ENCODE data around the gene EFCAB5.
"Not testable (repeated sequence)": the region's sequence is repeated elsewhere in the genome, so short reads cannot be mapped to it uniquely, and the experiment has no call there.

The EFCAB5 gene

DNA sequence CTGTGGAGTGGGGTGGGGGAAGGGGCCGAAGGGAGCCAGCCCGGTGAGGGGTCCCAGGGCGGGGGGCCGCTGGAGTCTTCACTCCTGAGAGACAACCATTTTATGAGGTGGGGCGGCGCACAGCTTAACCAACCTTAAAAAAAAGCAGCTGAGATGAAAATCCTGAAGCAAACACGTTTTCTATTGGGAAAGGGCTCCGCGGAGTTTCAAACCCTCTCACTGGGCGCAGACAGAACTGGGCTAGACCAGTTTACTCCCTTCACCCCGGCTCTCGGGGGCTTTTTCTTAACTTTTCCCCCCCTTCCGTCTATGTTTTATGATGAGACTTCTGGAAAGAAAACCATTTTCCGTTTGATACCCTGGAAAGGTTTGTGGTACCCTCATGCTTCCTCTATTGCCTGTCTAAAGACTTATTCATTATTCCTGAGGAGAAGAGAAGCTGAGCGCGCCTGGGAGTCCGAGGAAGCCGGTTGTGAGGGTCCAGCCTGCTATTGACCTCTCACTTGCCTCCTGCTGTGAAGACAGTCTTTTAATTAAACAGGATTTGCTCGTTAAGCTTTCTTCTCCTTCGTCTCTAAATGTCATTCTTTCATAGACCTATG lies 10.9 kb upstream of the EFCAB5 start:
- H3K36me3 Mint-ChIP-seq (ENCODE audit: low read depth): no peaks in the 10 kb centered on the region
- no peaks in the 10 kb centered on the region for H3K9me3 Mint-ChIP-seq
- H3K27ac Mint-ChIP-seq: no peak overlapping the region
- no peaks in the 10 kb centered on the region for H3K27me3 Mint-ChIP-seq (ENCODE audit: low read depth)
- no peak overlapping the region for H3K4me3 Mint-ChIP-seq
- peaks cover 16% of the 10 kb centered on the region for H3K4me1 Mint-ChIP-seq
- no peak for TF ChIP-seq CTCF (IDR thresholded peaks at IDR 0.05; ENCODE audit: unreplicated experiment in 3 of 3)

- Mint-ChIP-seq H3K4me1 (peaks cover 15% of the 10 kb centered on the region), H3K27me3 (ENCODE audit: low read depth) (no peaks in the 10 kb centered on the region), H3K27ac (no peak overlapping the region), H3K9me3 (no peaks in the 10 kb centered on the region), H3K36me3 (ENCODE audit: low read depth) (no peaks in the 10 kb centered on the region), H3K4me3 (no peak overlapping the region)
- TF ChIP-seq CTCF (IDR thresholded peaks at IDR 0.05; ENCODE audit: unreplicated experiment in 3 of 3): peak; percentile 89 to 94 (median 91)
Observed at GRCh38 chr17:29931231-29931932, 10.1 kb upstream of the EFCAB5 start.

DNA sequence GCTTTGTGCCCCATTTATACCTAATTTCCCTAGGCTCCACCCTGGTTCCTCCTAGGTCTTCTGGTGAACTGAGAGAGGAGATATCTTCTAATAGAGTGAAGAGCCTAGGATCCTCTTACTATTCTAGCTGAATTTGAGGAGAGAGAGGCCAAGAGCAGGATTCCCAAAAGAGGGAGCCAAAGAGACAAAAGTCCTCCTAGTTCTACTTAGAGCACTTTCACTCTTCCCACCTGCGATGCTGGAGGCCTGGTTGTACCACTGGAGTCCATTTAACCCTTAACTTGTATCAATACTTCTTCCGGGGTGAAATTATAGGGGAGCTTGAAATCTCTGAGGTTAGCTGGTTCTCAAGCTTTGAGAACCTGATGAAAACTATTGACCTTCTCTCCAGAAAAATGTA lies 8.1 kb upstream of the EFCAB5 start:
- Mint-ChIP-seq H3K36me3 (ENCODE audit: low read depth) (no peaks in the 10 kb centered on the region), H3K27ac (no peak overlapping the region), H3K9me3 (no peaks in the 10 kb centered on the region), H3K4me1 (no peaks in the 10 kb centered on the region), H3K4me3 (no peak overlapping the region), H3K27me3 (ENCODE audit: low read depth) (no peaks in the 10 kb centered on the region)
- TF ChIP-seq CTCF (IDR thresholded peaks at IDR 0.05; ENCODE audit: unreplicated experiment in 3 of 3): peak in 2 of 3 experiments; percentile 21 to 29

DNA sequence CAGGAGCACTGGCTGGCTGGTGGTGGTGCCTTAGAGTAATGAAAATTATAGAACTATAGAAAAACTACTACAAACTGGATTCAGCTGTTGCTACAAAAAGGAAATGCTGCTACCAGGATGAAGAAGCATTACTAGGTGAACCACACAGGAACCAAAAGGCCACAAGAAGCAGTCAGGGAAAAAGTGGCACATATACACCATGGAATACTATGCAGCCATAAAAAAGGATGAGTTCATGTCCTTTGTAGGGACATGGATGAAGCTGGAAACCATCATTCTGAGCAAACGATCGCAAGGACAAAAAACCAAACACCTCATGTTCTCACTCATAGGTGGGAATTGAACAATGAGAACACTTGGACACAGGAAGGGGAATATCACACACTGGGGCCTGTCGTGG lies 5.5 kb upstream of the EFCAB5 start:
- not testable (repeated sequence) for H3K4me3 Mint-ChIP-seq; H3K27ac Mint-ChIP-seq; H3K4me1 Mint-ChIP-seq; H3K36me3 Mint-ChIP-seq (ENCODE audit: low read depth); H3K9me3 Mint-ChIP-seq; H3K27me3 Mint-ChIP-seq (ENCODE audit: low read depth)

- H3K27ac Mint-ChIP-seq: no peak overlapping the region
- no peaks in the 10 kb centered on the region for H3K27me3 Mint-ChIP-seq (ENCODE audit: low read depth)
- no peak for TF ChIP-seq CTCF (IDR thresholded peaks at IDR 0.05; ENCODE audit: unreplicated experiment in 3 of 3)
- H3K4me3 Mint-ChIP-seq: no peak overlapping the region
- no peaks in the 10 kb centered on the region for H3K4me1 Mint-ChIP-seq
- H3K9me3 Mint-ChIP-seq: no peaks in the 10 kb centered on the region
- H3K36me3 Mint-ChIP-seq (ENCODE audit: low read depth): no peaks in the 10 kb centered on the region
Observed at GRCh38 chr17:29936724-29937123, 4.7 kb upstream of the EFCAB5 start.

GRCh38 chr17:29945281-29945680 lies 3.8 kb downstream of the EFCAB5 start:
- no peak for TF ChIP-seq CTCF (IDR thresholded peaks at IDR 0.05; ENCODE audit: unreplicated experiment in 3 of 3)
- H3K9me3 Mint-ChIP-seq: no peaks in the 10 kb centered on the region

More at GRCh38 chr17:29945281-29945680, 3.8 kb downstream of the EFCAB5 start:
- Mint-ChIP-seq H3K27ac (no peak overlapping the region), H3K4me1 (no peaks in the 10 kb centered on the region), H3K27me3 (ENCODE audit: low read depth) (no peaks in the 10 kb centered on the region), H3K4me3 (no peak overlapping the region), H3K36me3 (ENCODE audit: low read depth) (no peaks in the 10 kb centered on the region)
